A549 (cell line): ENCODE measurements around the gene NCOA1. TPM values are rescaled to one million over a fixed set of nuclear protein-coding genes. Genes with fewer than 3 reads are reported as not detected.

Experiments
- ATAC-seq, 2 experiments: fragments of 200-7000 bp in 1 of 2; fragments of >200 bp in 1 of 2; cut with Nextera tagmentation in 1 of 2; cut with Tn5 transposase in 1 of 2; 3 replicates each; pipeline versions ENCODE4 v1.8.0 to v1.9.1; 2018 to 2020; ENCODE audit warnings: mild to moderate bottlenecking in 1 of 2, moderate library complexity in 1 of 2
- CTCF ChIA-PET: fragments of 300-600 bp; sonication (Branson Sonifier 250); formaldehyde crosslinking; extraction: SDS; loops from one replicate; lab custom pipeline; 2021; ENCODE audit warnings: antibody characterized with exemption, inconsistent platforms; lab: Yijun Ruan, JAX
- POLR2A ChIA-PET: fragments of 350-600 bp; formaldehyde crosslinking; extraction: SDS; loops from one replicate; lab custom pipeline; 2021; ENCODE audit warnings: antibody characterized with exemption, inconsistent platforms; lab: Yijun Ruan, JAX
- DNase-seq, 2 experiments: peaks; one replicate each; pipeline versions ENCODE4 v3.0.0 to v3.0.0-alpha.2; 2011 to 2016; ENCODE audit warnings: low read depth in 1 of 2, low spot score in 1 of 2
- FAIRE-seq: peaks from 2 replicates; lab custom pipeline; 2011; peaks lifted over from hg19 to GRCh38; lab: Jason Lieb, UNC
- H3K27ac ChIP-seq, 2 experiments: fragments of >200 bp; sonication (Bioruptor Twin); formaldehyde crosslinking; 3 replicates each; pipeline ENCODE4 v1.5.1; 2016 to 2017
- H3K4me1 ChIP-seq: fragments of >200 bp; sonication (Bioruptor Twin); formaldehyde crosslinking; 3 replicates; pipeline ENCODE4 v1.6.1; 2016
- H3K4me2 ChIP-seq: fragments of >200 bp; sonication (Bioruptor Twin); formaldehyde crosslinking; 3 replicates; pipeline ENCODE4 v1.6.1; 2016
- H3K4me3 ChIP-seq: fragments of >200 bp; sonication (Bioruptor Twin); formaldehyde crosslinking; 3 replicates; pipeline ENCODE4 v1.5.1; 2016
- H3K9me3 ChIP-seq: fragments of >200 bp; sonication (Bioruptor Twin); formaldehyde crosslinking; 3 replicates; pipeline ENCODE4 v1.6.1; 2016
- ATOH8 ChIP-seq: fragments of 250-450 bp; sonication (Bioruptor Pico); IDR thresholded peaks from 2 replicates; pipeline ENCODE4 v1.5.0; 2020; ENCODE audit warnings: low read depth, mild to moderate bottlenecking, moderate library complexity
- BCL3 ChIP-seq: fragments of >200 bp; sonication (Bioruptor Twin); formaldehyde crosslinking; IDR thresholded peaks from 3 replicates; pipeline ENCODE4 v1.6.1; 2016
- CEBPB ChIP-seq, 2 experiments: fragments of >200 bp in 1 of 2; sonication (Bioruptor Twin) in 1 of 2; formaldehyde crosslinking in 1 of 2; IDR thresholded peaks; 2 replicates each; pipeline ENCODE4 v1.6.1; 2012 to 2016
- CHD4 ChIP-seq: fragments of 200-600 bp; sonication (generic); IDR thresholded peaks from 2 replicates; pipeline ENCODE4 v1.6.1; 2016; ENCODE audit warnings: antibody characterized with exemption, mild to moderate bottlenecking, borderline replicate concordance
- EHF ChIP-seq: fragments of 250-450 bp; sonication (Bioruptor Pico); IDR thresholded peaks from 2 replicates; pipeline ENCODE4 v1.5.0; 2020; ENCODE audit warnings: mild to moderate bottlenecking
- EHMT2 ChIP-seq: fragments of 200-600 bp; sonication (generic); IDR thresholded peaks from 2 replicates; pipeline ENCODE4 v1.6.1; 2016; ENCODE audit warnings: antibody characterized with exemption, low read depth, mild to moderate bottlenecking, moderate library complexity
- ESRRA ChIP-seq: fragments of 150-350 bp; IDR thresholded peaks from 2 replicates; pipeline ENCODE4 v1.6.1; 2014; ENCODE audit warnings: mild to moderate bottlenecking, low read length, borderline replicate concordance
- FOSL2 ChIP-seq, 2 experiments: fragments of 450-650 bp in 1 of 2; fragments of >200 bp in 1 of 2; sonication (Bioruptor Twin) in 1 of 2; formaldehyde crosslinking; IDR thresholded peaks; 2 replicates each; pipeline versions ENCODE4 v1.5.0 to v1.6.1; 2016 to 2020; ENCODE audit warnings: mild to moderate bottlenecking in 1 of 2, moderate library complexity in 1 of 2
- HDAC2 ChIP-seq: fragments of 200-600 bp; sonication (generic); IDR thresholded peaks from 2 replicates; pipeline ENCODE4 v1.6.1; 2016
- KDM1A ChIP-seq: fragments of 200-600 bp; sonication (generic); IDR thresholded peaks from 2 replicates; pipeline ENCODE4 v1.6.1; 2016; ENCODE audit warnings: low read depth, mild to moderate bottlenecking
- KDM5A ChIP-seq: fragments of 200-600 bp; sonication (generic); IDR thresholded peaks from 2 replicates; pipeline ENCODE4 v1.6.1; 2016; ENCODE audit warnings: antibody characterized with exemption, mild to moderate bottlenecking
- MYC ChIP-seq: IDR thresholded peaks from 2 replicates; pipeline ENCODE4 v1.6.1; 2012; ENCODE audit warnings: mild to moderate bottlenecking, inconsistent platforms, low read length, improper control_type of control experiment, borderline replicate concordance
- NFE2L2 ChIP-seq: fragments of 150-350 bp; conservative IDR thresholded peaks from 2 replicates; pipeline ENCODE4 v1.6.1; 2014; ENCODE audit warnings: low read length
- PHF8 ChIP-seq: fragments of 200-600 bp; sonication (generic); IDR thresholded peaks from 2 replicates; pipeline ENCODE4 v1.6.1; 2016; ENCODE audit warnings: low read depth, mild to moderate bottlenecking, antibody characterized with exemption, moderate library complexity, borderline replicate concordance
- REST ChIP-seq: fragments of 200-600 bp; sonication (generic); IDR thresholded peaks from 2 replicates; pipeline ENCODE4 v1.6.1; 2016; ENCODE audit warnings: antibody characterized with exemption, mild to moderate bottlenecking, moderate library complexity
- RFX5 ChIP-seq: fragments of 450-650 bp; IDR thresholded peaks from 2 replicates; pipeline ENCODE4 v1.7.1; 2014; ENCODE audit warnings: antibody characterized with exemption, mild to moderate bottlenecking, moderate library complexity
- TP53 ChIP-seq: fragments of 250-450 bp; sonication (Bioruptor Pico); IDR thresholded peaks from 2 replicates; pipeline ENCODE4 v1.5.0; 2021; ENCODE audit warnings: mild to moderate bottlenecking, moderate library complexity
- ZSCAN20 ChIP-seq: fragments of 250-450 bp; sonication (Bioruptor Pico); IDR thresholded peaks from 2 replicates; pipeline ENCODE4 v1.8.0; 2022; ENCODE audit warnings: mild to moderate bottlenecking, moderate library complexity
- WGBS: methylation state at CpG from one replicate; pipeline ENCODE4 v1.1.6; 2017; ENCODE audit errors: missing lambda C conversion rate; 5-methylcytosine and 5-hydroxymethylcytosine counted together
- polyA plus RNA-seq, 4 experiments: library from polyadenylated mRNA; depleted of rRNA in 3 of 4; stranded (reverse); fragments of >200 nt; fragmentation: RNase III in 1 of 4; extraction: RNeasy Plus Mini Kit Qiagen cat#74134 plus additional on column Dnase treatment in 1 of 4; gene quantifications; 2 replicates in 3 of 4; 3 replicates in 1 of 4; pipeline ENCODE4 v1.2.3, GENCODE V29; 2011 to 2017

Gene NCOA1
- polyA plus RNA-seq, 2 of the 4 experiments (the other 2 are of a cell fraction), result 7.6 to 29.9 TPM

GRCh38 chr2:24480245-24480644 is 10.8 kb upstream of the NCOA1 start:
- CTCF ChIA-PET, result no interaction called here

GRCh38 chr2:24482251-24482971 is 8.6 kb upstream of the NCOA1 start:
- POLR2A ChIA-PET, result interaction anchor here (1.3 to 1.5 kb wide), 2 partner anchors 9 to 310 kb away, joined by 3 to 4 read pairs; partner anchors contain the start of genes CENPO, NCOA1 and PTRHD1
- ATAC-seq (peak in 1 of 2 experiments; percentile 38; a peak in 3 of 6 replicates), FAIRE-seq (no peak), DNase-seq (peak in 1 of 2 experiments; percentile 29)
- CTCF ChIA-PET, result interaction anchor here (1.6 kb wide), 1 partner anchor 345 kb away, joined by 3 read pairs; no protein-coding TSS in a partner anchor
- Histone ChIP-seq H3K9me3 (no peaks in the 10 kb centered on the region), H3K4me2 (no peak overlapping the region), H3K4me1 (no peaks in the 10 kb centered on the region), H3K27ac (no peak overlapping the region), H3K4me3 (no peak overlapping the region)
- 67% methylated on average over 5 of the region's 5 CpGs for WGBS
- TF ChIP-seq NFE2L2, result 0 out of 2 replicates have a peak, but pooled peaks have one; percentile 34
- no peak for TF ChIP-seq REST

More at GRCh38 chr2:24480245-24480644, 10.8 kb upstream of the NCOA1 start:
- Histone ChIP-seq H3K4me3 (no peak overlapping the region), H3K4me1 (no peaks in the 10 kb centered on the region), H3K27ac (no peak overlapping the region), H3K9me3 (no peaks in the 10 kb centered on the region), H3K4me2 (no peak overlapping the region)
- POLR2A ChIA-PET, result no interaction called here
- no peak for DNase-seq
- WGBS, result 63% methylated on average over 4 of the region's 4 CpGs
- ATAC-seq, result no peak
- TF ChIP-seq HDAC2 (peak; percentile 55; the same call in 1 of the 2 replicates), TP53 (CRISPR knock-in tag) (no peak), FOSL2 (IDR thresholded peaks at IDR 0.05) (no peak), FOSL2 (CRISPR knock-in tag; IDR thresholded peaks at IDR 0.05) (no peak), MYC (no peak), ZSCAN20 (no peak), RFX5 (no peak), EHMT2 (no peak), ATOH8 (no peak), CHD4 (0 out of 2 replicates have a peak, but pooled peaks have one; percentile 66), ESRRA (no peak), CEBPB (IDR thresholded peaks at IDR 0.05) (no peak), KDM1A (peak; percentile 89; the same call in 1 of the 2 replicates), KDM5A (no peak), EHF (CRISPR knock-in tag) (no peak), PHF8 (no peak), BCL3 (no peak)
- no peak for FAIRE-seq
